GM13976 (cell line): ENCODE measurements around the gene ARHGEF25.
"Not testable (repeated sequence)": the region's sequence is repeated elsewhere in the genome, so short reads cannot be mapped to it uniquely, and the experiment has no call there.

Source experiments
- DNase-seq: peaks from one replicate; pipeline ENCODE4 v3.0.0; 2012; ENCODE audit warnings: low spot score
- CTCF ChIP-seq: IDR thresholded peaks from 2 replicates; pipeline ENCODE4 v1.5.1; 2012; ENCODE audit warnings: borderline replicate concordance, mild to moderate bottlenecking; ENCODE audit not compliant: insufficient read depth; ENCODE audit errors: extremely low read depth, missing control alignments, control extremely low read depth
- in situ Hi-C: fragments of 300-500 bp; cut with MboI; formaldehyde crosslinking; loops from one replicate; pipeline ENCODE4 v1.12.0; 2022; ENCODE audit warnings: low sequenced_read_pairs, mixed read lengths, inconsistent platforms; ENCODE audit not compliant: unreplicated experiment

Gene ARHGEF25

DNA sequence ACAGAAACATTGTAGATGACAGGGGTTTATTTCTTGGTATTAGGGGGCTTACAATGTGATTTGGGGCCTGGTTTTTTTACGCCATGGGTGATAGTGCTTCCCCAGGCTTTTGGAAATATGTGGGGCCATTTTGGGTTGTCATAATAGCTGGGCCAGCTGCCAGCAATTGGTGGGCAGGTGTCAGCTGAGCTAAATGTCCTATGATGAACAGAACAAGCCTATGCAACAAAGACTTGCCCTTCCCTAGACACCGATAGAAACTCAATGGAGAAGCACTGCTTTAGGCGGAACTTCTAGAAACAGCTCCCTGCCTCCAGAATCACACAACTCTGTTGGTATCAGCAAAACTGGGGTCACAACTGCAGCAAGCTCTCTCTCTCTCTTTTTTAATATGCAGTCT lies 26.9 kb downstream of the ARHGEF25 start:
- no peak for DNase-seq
- TF ChIP-seq CTCF, result no peak
- in situ Hi-C loops, result no loop called here

DNA sequence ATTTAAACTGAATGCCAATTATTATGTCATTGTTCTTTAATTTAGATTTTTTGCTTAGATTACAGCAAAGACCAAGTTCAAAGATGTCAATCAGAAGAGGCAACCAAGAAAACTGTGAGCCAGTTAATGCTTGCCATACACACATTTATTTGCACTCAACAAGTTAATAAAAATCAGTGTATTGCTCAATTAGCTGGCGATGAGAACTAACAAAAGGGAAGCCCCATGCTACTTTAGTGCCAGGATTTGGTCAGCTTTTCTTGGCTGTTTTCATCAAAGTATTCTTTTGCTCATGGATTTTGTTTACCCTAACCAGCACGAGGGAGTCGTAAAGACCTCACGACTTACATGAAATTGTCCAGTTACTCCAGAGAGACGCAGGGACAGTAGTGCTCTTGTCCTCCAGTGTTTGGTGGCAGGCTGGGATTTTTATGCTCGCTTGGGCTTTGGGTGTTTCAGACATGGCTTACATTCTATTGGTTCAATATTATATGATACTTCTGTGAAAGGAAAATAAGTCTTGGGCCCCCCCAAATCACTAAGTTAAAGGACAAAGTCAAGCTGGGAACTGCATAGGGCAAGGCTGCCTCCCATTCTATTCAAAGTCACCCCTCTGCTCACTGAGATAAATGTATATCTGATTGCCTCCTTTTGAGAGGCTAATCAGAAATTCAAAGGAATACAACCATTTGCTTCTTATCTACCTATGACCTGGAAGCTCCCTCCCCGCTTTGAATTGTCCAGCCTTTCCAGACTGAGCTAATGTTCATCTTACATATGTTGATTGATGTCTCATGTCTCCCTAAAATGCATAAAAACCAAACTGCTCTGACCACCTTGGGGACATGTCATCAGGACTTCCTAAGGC lies 29.2 kb downstream of the ARHGEF25 start:
- DNase-seq, result no peak
- TF ChIP-seq CTCF, result no peak
- in situ Hi-C loops, result no loop called here

DNA sequence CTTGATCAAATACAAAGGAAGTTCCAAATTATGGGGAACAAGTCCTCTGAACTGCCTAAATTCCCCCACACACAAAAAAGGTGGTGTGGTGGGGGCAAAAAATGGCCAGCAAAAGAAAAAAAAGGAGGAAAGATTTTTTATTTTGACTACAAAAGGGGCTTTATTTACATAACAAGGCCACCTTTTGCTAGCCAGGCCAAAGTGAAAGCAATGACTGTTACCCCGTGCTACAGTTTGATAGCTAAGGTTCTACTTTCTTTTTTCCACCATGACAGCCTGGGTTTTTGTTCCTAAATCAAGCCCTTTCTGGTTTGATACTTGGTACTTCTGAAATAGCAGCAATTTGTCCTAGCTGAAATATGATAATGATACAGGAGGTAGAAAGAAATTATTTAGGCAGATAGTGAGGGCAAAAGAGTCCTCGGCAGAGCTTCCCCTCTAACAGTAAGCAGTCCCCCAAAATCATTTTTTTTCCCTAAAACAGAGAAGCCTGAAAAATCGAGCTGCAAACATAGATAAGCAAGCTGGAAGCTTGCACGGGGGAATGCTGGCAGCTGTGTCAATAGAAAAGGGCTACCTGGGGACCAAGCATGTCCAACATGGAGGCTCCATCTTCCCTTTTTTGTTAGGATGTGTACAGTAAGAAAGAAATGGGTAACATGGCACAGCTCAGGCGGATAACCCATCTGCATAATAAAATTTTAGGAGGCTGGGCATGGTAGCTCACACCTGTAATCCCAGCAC lies 30.6 kb downstream of the ARHGEF25 start:
- no peak for DNase-seq
- in situ Hi-C loops, result no loop called here
- TF ChIP-seq CTCF, result no peak

DNA sequence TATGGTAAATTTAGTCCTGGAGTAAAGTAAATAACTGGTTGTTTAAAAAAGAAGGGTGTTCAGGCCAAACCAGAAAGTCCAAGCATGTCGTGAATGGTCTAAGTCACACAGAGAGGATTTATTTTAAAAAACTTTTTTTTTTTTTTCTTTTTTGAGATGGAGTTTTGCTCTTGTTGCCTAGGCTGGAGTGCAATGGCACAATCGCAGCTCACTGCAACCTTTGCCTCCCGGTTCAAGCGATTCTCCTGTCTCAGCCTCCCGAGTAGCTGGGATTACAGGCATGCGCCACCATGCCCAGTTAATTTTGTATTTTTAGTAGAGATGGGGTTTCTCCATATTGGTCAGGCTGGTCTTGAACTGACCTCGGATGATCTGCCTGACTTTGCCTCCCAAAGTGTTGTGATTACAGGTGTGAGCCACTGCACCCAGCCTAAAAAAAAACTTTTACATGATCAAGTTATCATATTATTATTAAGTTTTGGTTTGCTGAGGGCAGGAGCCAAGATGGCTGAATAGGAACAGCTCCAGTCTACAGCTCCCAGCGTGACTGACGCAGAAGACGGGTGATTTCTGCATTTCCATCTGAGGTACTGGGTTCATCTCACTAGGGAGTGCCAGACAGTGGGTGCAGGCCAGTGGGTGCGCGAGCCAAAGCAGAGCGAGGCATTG lies 34.9 kb downstream of the ARHGEF25 start:
- in situ Hi-C loops, DNase-seq: not testable (repeated sequence)

- in situ Hi-C loops, DNase-seq: not testable (repeated sequence)
Measured at GRCh38 chr12:57646659-57647049, 35.4 kb downstream of the ARHGEF25 start.

DNA sequence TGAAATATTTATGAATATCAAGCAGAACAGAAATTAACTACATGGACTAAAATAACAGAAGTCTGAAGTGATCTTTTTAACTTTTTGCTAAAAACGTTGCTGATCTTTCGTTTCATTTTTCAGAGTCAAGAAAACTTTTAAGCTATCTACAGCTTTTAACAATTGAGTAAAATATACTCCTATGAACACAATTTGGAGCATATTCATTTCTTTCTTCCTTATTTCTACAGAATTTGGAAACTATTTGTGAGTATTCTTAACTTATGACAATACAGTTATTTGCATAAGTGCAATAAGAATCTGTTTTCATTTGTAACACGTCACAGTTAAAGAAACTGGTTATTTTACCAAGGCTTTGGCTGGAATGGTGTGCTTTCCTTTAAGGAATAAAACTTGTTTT lies 42.8 kb downstream of the ARHGEF25 start:
- DNase-seq, result no peak
- TF ChIP-seq CTCF, result no peak
- in situ Hi-C loops, result no loop called here

GRCh38 chr12:57655541-57656240 lies 44.5 kb downstream of the ARHGEF25 start:
- in situ Hi-C loops, result no loop called here
- DNase-seq, result no peak
- TF ChIP-seq CTCF, result no peak

DNA sequence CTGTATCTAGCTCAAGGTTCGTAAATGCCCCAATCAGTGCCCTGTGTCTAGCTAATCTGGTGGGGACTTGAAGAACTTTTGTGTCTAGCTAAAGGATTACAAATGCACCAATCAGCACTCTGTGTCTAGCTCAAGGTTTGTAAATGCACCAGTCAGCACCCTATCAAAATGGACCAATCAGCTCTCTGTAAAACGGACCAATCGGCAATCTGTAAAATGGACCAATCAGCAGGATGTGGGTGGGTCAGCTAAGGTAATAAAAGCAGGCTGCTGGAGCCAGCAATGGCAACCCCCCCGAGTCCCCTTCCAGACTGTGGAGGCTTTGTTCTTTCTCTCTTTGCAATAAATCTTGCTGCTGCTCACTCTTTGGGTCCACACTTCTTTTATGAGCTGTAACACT lies 45.2 kb downstream of the ARHGEF25 start:
- in situ Hi-C loops, DNase-seq: not testable (repeated sequence)
